ENCODE results near the gene SLC6A7.

DNA sequence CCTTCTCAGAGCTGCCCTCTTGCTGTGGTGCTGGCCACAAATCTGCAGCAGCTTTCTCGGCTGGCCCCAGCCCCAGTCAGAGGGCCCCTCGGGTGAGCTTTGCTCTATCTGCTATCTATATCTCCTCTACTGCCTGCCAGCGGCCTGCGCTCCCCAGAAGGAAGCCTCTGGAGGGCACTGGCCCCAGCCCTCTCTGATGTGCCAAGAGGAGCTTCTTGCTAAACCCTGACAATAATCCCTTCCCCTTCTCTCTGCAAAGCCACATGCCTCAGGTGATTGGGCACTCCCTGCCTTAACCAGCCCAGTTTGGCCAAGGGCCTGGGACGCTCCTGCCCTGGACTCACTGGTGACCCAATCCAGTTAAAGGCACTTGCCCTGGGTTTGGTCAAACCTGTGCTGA lies 57.0 kb downstream of the SLC6A7 start:
- no peak for TF ChIP-seq EZH2 (IDR thresholded peaks at IDR 0.05; ENCODE audit: low read depth)
- TF ChIP-seq, protein P1, sequence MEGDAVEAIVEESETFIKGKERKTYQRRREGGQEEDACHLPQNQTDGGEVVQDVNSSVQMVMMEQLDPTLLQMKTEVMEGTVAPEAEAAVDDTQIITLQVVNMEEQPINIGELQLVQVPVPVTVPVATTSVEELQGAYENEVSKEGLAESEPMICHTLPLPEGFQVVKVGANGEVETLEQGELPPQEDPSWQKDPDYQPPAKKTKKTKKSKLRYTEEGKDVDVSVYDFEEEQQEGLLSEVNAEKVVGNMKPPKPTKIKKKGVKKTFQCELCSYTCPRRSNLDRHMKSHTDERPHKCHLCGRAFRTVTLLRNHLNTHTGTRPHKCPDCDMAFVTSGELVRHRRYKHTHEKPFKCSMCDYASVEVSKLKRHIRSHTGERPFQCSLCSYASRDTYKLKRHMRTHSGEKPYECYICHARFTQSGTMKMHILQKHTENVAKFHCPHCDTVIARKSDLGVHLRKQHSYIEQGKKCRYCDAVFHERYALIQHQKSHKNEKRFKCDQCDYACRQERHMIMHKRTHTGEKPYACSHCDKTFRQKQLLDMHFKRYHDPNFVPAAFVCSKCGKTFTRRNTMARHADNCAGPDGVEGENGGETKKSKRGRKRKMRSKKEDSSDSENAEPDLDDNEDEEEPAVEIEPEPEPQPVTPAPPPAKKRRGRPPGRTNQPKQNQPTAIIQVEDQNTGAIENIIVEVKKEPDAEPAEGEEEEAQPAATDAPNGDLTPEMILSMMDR (conservative IDR thresholded peaks at IDR 0.05) = no peak

Measured in PC-9 (cell line).